SK-N-SH (cell line): ENCODE results near the gene VAMP2. TPM values are rescaled to one million over a fixed set of nuclear protein-coding genes. Genes with fewer than 3 reads are reported as not detected.
A peak's percentile ranks its signal among the peaks of the same experiment; 100 is the strongest.

Source experiments
- CTCF ChIA-PET: fragments of 300-600, 350-600 bp; formaldehyde crosslinking; extraction: SDS; loops from one replicate; lab custom pipeline; 2021; lab: Yijun Ruan, JAX
- POLR2A ChIA-PET: fragments of 350-600 bp; sonication (Branson Sonifier 250); formaldehyde crosslinking; extraction: SDS; loops from one replicate; lab custom pipeline; 2020; ENCODE audit warnings: antibody characterized with exemption, inconsistent platforms; lab: Yijun Ruan, JAX
- DNase-seq: peaks from one replicate; pipeline ENCODE4 v3.0.0; 2012
- H2AFZ ChIP-seq: fragments of 200-600 bp; sonication (generic); 2 replicates; pipeline ENCODE4 v1.8.1; 2016; ENCODE audit warnings: antibody characterized with exemption, mild to moderate bottlenecking, low read depth
- H3F3A ChIP-seq: fragments of 200-600 bp; sonication (generic); replicated peaks from 2 replicates; pipeline ENCODE3; 2016; ENCODE audit warnings: antibody characterized with exemption, mild to moderate bottlenecking; ENCODE audit not compliant: insufficient read depth
- H3K27ac ChIP-seq, 2 experiments: fragments of 200-500 bp in 1 of 2; fragments of 200-600 bp in 1 of 2; sonication (Bioruptor generic) in 1 of 2; sonication (generic), shearing (Covaris generic) in 1 of 2; 2 replicates each; pipeline versions ENCODE4 v1.5.1 to v1.6.1; 2014 to 2016; ENCODE audit warnings: low read depth in 2 of 2, inconsistent platforms in 1 of 2, low read length in 1 of 2, mild to moderate bottlenecking in 1 of 2, mixed read lengths in 1 of 2
- H3K27me3 ChIP-seq: fragments of 200-600 bp; sonication (generic), shearing (Covaris generic); 2 replicates; pipeline ENCODE4 v1.6.1; 2016; ENCODE audit warnings: mixed run types; ENCODE audit not compliant: insufficient read depth
- H3K36me3 ChIP-seq, 2 experiments: fragments of 200-500 bp in 1 of 2; fragments of 200-600 bp in 1 of 2; sonication (Bioruptor generic) in 1 of 2; sonication (generic) in 1 of 2; replicated peaks in 1 of 2; 2 replicates each; pipeline versions ENCODE3 to v1.5.1; 2014 to 2016; ENCODE audit warnings: low read length in 1 of 2, mild to moderate bottlenecking in 1 of 2; ENCODE audit not compliant: insufficient read depth in 2 of 2, control insufficient read depth in 1 of 2
- H3K4me1 ChIP-seq, 2 experiments: fragments of 200-500 bp in 1 of 2; fragments of 200-600 bp in 1 of 2; sonication (Bioruptor generic) in 1 of 2; sonication (generic), shearing (Covaris generic) in 1 of 2; 2 replicates each; pipeline versions ENCODE4 v1.5.1 to v1.6.1; 2014 to 2016; ENCODE audit warnings: low read depth in 1 of 2, low read length in 1 of 2, mixed run types in 1 of 2; ENCODE audit not compliant: insufficient read depth in 2 of 2, control insufficient read depth in 1 of 2
- H3K4me2 ChIP-seq: fragments of 200-600 bp; sonication (generic), shearing (Covaris generic); 2 replicates; pipeline ENCODE4 v1.6.1; 2017; ENCODE audit warnings: mixed run types
- H3K4me3 ChIP-seq, 2 experiments: fragments of 200-500 bp in 1 of 2; fragments of 200-600 bp in 1 of 2; sonication (Bioruptor generic) in 1 of 2; sonication (generic), shearing (Covaris generic) in 1 of 2; 2 replicates each; pipeline versions ENCODE4 v1.5.1 to v1.8.1; 2014 to 2016; ENCODE audit warnings: low read depth in 2 of 2, inconsistent platforms in 1 of 2, low read length in 1 of 2, mild to moderate bottlenecking in 1 of 2, mixed read lengths in 1 of 2, moderate library complexity in 1 of 2
- H3K79me2 ChIP-seq: fragments of 200-600 bp; sonication (generic); 2 replicates; pipeline ENCODE4 v1.8.1; 2017; ENCODE audit warnings: mild to moderate bottlenecking; ENCODE audit not compliant: insufficient read depth
- H3K9ac ChIP-seq: fragments of 200-600 bp; sonication (generic); 2 replicates; pipeline ENCODE4 v1.6.1; 2017; ENCODE audit warnings: mixed run types
- H3K9me2 ChIP-seq: fragments of 200-600 bp; sonication (generic); 2 replicates; pipeline ENCODE4 v1.6.1; 2017; ENCODE audit warnings: mixed run types
- H3K9me3 ChIP-seq: fragments of 200-600 bp; sonication (generic); 2 replicates; pipeline ENCODE4 v1.6.1; 2017; ENCODE audit warnings: mixed run types, mild to moderate bottlenecking, moderate library complexity
- H4K20me1 ChIP-seq: fragments of 200-600 bp; sonication (generic); 2 replicates; pipeline ENCODE4 v1.6.1; 2017; ENCODE audit warnings: mild to moderate bottlenecking, mixed run types; ENCODE audit not compliant: insufficient read depth
- EP300 ChIP-seq, 2 experiments: IDR thresholded peaks; 2 replicates each; pipeline versions ENCODE4 v1.4.0 to v1.6.1; 2012; ENCODE audit warnings: borderline replicate concordance in 1 of 2, low read depth in 1 of 2, low read length in 1 of 2
- EZH2phosphoT487 ChIP-seq: fragments of 200-600 bp; sonication (generic); IDR thresholded peaks from 2 replicates; pipeline ENCODE4 v1.6.1; 2017; ENCODE audit warnings: low read depth, mixed run types, mild to moderate bottlenecking, antibody characterized with exemption, moderate library complexity, borderline replicate concordance
- FOSL2 ChIP-seq: IDR thresholded peaks from 2 replicates; pipeline ENCODE4 v1.4.0; 2012; ENCODE audit warnings: low read depth, mild to moderate bottlenecking, moderate library complexity, borderline replicate concordance
- FOXJ3 ChIP-seq: sonication (generic); formaldehyde crosslinking; IDR thresholded peaks from 2 replicates; pipeline ENCODE4 v1.5.1; 2020; ENCODE audit warnings: mild to moderate bottlenecking, missing genetic modification reagents
- FOXM1 ChIP-seq: IDR thresholded peaks from 2 replicates; pipeline ENCODE4 v1.4.0; 2012; ENCODE audit warnings: low read depth, mild to moderate bottlenecking
- GATA2 ChIP-seq: sonication (generic); formaldehyde crosslinking; IDR thresholded peaks from 2 replicates; pipeline ENCODE4 v1.5.0; 2020; ENCODE audit warnings: mild to moderate bottlenecking, missing genetic modification reagents
- JUND ChIP-seq: IDR thresholded peaks from 2 replicates; pipeline ENCODE4 v1.4.0; 2012
- MXI1 ChIP-seq: IDR thresholded peaks from 2 replicates; pipeline ENCODE4 v1.6.1; 2012; ENCODE audit warnings: mild to moderate bottlenecking, low read depth, low read length, improper control_type of control experiment
- NRF1 ChIP-seq: IDR thresholded peaks from 2 replicates; pipeline ENCODE4 v1.6.1; 2012; ENCODE audit warnings: low read depth, mild to moderate bottlenecking, low read length
- RCOR1 ChIP-seq: fragments of 150-350 bp; IDR thresholded peaks from 2 replicates; pipeline ENCODE4 v1.6.1; 2017; ENCODE audit warnings: antibody characterized with exemption, low read length
- RFX5 ChIP-seq: IDR thresholded peaks from 2 replicates; pipeline ENCODE4 v1.6.1; 2012; ENCODE audit warnings: mild to moderate bottlenecking, improper control_type of control experiment, low read length
- RXRA ChIP-seq: IDR thresholded peaks from 2 replicates; pipeline ENCODE4 v1.4.0; 2012; ENCODE audit warnings: low read depth, mild to moderate bottlenecking, borderline replicate concordance
- SIN3A ChIP-seq: IDR thresholded peaks from 2 replicates; pipeline ENCODE4 v1.6.1; 2012; ENCODE audit warnings: low read depth, mild to moderate bottlenecking, low read length, moderate library complexity, borderline replicate concordance
- SMC3 ChIP-seq: IDR thresholded peaks from 2 replicates; pipeline ENCODE4 v1.6.1; 2012; ENCODE audit warnings: low read depth, low read length, improper control_type of control experiment
- TCF12 ChIP-seq: IDR thresholded peaks from 2 replicates; pipeline ENCODE4 v1.4.0; 2012
- TEAD4 ChIP-seq: IDR thresholded peaks from 2 replicates; pipeline ENCODE4 v1.4.0; 2012; ENCODE audit warnings: mild to moderate bottlenecking, borderline replicate concordance; ENCODE audit not compliant: insufficient read depth
- YY1 ChIP-seq: IDR thresholded peaks from 2 replicates; pipeline ENCODE4 v1.4.0; 2012; ENCODE audit warnings: low read depth, mild to moderate bottlenecking
- WGBS: methylation state at CpG from one replicate; pipeline ENCODE4 v1.1.6; 2017; ENCODE audit warnings: low lambda C conversion rate; 5-methylcytosine and 5-hydroxymethylcytosine counted together
- polyA plus RNA-seq, 3 experiments: library from polyadenylated mRNA; depleted of rRNA; stranded (reverse); fragments of >200 nt; gene quantifications; 2 replicates each; pipeline ENCODE4 v1.2.3, GENCODE V29; 2012
- TF ChIP-seq, protein P1 (sequence below): IDR thresholded peaks from 2 replicates; pipeline ENCODE4 v1.4.0; 2012; ENCODE audit warnings: low read depth
- TF ChIP-seq, protein P2 (sequence below): fragments of 150-350 bp; IDR thresholded peaks from 2 replicates; pipeline ENCODE4 v1.6.1; 2016; ENCODE audit warnings: mild to moderate bottlenecking, low read depth, low read length
- TF ChIP-seq, protein P3 (sequence below): IDR thresholded peaks from 2 replicates; pipeline ENCODE4 v1.4.0; 2012; ENCODE audit warnings: low read depth, borderline replicate concordance
- TF ChIP-seq, protein P4 (sequence below): IDR thresholded peaks from 2 replicates; pipeline ENCODE4 v1.6.1; 2012; ENCODE audit warnings: mild to moderate bottlenecking, low read depth, low read length, moderate library complexity
- TF ChIP-seq, protein P5 (sequence below): IDR thresholded peaks from 2 replicates; pipeline ENCODE4 v1.4.0; 2012; ENCODE audit warnings: low read depth, borderline replicate concordance
- TF ChIP-seq, protein P6 (sequence below): fragments of 200-600 bp; sonication (generic); IDR thresholded peaks from 2 replicates; pipeline ENCODE4 v1.6.1; 2017; ENCODE audit warnings: antibody characterized with exemption, mild to moderate bottlenecking, moderate library complexity

The VAMP2 gene
- polyA plus RNA-seq, 1 of the 3 experiments (the other 2 are of a cell fraction), result 42.0 TPM

DNA sequence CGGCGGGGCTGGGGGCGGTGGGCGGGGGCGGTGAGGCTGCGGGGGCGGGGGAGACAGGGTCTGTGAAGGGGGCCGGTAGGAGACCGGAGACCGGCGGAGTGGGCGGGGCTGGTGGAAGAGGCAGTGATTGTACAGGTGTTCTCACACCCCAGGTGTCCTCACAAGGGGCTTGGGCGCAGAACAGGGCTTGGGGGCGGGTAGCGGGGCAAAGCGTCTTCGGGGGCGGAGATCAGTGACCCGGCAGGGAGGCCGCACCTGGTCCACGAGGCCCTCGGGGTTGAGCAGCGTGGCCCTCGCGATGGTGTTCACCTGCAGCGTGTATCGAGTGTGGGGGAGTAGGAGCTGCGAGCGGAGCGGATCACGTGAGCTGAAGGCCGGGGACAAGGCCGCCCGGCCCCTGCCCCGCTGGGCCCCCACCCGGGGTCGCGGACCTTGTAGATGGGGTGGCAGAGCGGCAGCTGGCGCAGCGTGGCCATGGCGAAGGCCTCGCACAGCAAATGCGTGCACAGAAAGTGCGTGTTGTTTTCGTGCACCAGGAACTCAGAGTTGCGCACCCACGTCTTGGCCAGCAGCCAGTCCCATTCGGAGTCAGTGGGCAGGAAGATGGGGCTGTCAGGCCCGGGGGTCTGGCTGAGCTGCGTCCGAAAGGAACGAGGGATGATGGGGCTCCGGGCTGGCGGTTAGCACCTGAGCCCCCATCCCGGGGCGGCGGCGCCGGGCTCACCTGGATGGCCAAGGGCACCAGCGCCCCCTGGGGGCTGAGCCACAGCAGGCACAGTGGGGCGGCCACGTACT lies 52.9 kb downstream of the VAMP2 start:
- Histone ChIP-seq H3F3A (no peaks in the 10 kb centered on the region), H3K4me2 (no peak overlapping the region), H2AFZ (no peak overlapping the region), H3K9me2 (no peaks in the 10 kb centered on the region), H3K79me2 (no peaks in the 10 kb centered on the region), H3K36me3 (no peaks in the 10 kb centered on the region), H4K20me1 (no peaks in the 10 kb centered on the region), H3K27ac (no peak overlapping the region), H3K9me3 (no peaks in the 10 kb centered on the region), H3K4me1 (no peaks in the 10 kb centered on the region; a peak in 1 of 4 replicates), H3K4me3 (peak overlapping the region in 1 of 2 experiments; percentile 37; a peak in 1 of 4 replicates), H3K9ac (no peak overlapping the region), H3K27me3 (peaks cover 21% of the 10 kb centered on the region; the same call in 1 of the 2 replicates)
- ChIA-PET CTCF (interaction anchor here (0.6 to 15.2 kb wide), 21 partner anchors 9 to 253 kb away, joined by 3 to 298 read pairs (median 5); partner anchors contain the start of genes ALOX12B, ALOXE3 and HES7), POLR2A (no interaction called here)
- DNase-seq, result peak; percentile 84
- 79% methylated on average over 41 of the region's 63 CpGs for WGBS
- TF ChIP-seq SIN3A (no peak), RCOR1 (no peak), TCF12 (no peak), JUND (no peak), RXRA (no peak), EP300 (IDR thresholded peaks at IDR 0.05; ENCODE audit: borderline replicate concordance in 1 of 2, low read depth in 1 of 2, low read length in 1 of 2) (no peak), EZH2phosphoT487 (no peak), TEAD4 (no peak), MXI1 (no peak), FOXM1 (no peak), GATA2 (no peak), SMC3 (peak; percentile 42), YY1 (no peak), RFX5 (no peak), FOSL2 (no peak), NRF1 (no peak), FOXJ3 (no peak)
- TF ChIP-seq, protein P1, sequence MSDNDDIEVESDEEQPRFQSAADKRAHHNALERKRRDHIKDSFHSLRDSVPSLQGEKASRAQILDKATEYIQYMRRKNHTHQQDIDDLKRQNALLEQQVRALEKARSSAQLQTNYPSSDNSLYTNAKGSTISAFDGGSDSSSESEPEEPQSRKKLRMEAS, result no peak
- TF ChIP-seq, protein P2, sequence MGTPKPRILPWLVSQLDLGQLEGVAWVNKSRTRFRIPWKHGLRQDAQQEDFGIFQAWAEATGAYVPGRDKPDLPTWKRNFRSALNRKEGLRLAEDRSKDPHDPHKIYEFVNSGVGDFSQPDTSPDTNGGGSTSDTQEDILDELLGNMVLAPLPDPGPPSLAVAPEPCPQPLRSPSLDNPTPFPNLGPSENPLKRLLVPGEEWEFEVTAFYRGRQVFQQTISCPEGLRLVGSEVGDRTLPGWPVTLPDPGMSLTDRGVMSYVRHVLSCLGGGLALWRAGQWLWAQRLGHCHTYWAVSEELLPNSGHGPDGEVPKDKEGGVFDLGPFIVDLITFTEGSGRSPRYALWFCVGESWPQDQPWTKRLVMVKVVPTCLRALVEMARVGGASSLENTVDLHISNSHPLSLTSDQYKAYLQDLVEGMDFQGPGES, result no peak
- TF ChIP-seq, protein P3, sequence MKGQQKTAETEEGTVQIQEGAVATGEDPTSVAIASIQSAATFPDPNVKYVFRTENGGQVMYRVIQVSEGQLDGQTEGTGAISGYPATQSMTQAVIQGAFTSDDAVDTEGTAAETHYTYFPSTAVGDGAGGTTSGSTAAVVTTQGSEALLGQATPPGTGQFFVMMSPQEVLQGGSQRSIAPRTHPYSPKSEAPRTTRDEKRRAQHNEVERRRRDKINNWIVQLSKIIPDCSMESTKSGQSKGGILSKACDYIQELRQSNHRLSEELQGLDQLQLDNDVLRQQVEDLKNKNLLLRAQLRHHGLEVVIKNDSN, result no peak
- TF ChIP-seq, protein P4, sequence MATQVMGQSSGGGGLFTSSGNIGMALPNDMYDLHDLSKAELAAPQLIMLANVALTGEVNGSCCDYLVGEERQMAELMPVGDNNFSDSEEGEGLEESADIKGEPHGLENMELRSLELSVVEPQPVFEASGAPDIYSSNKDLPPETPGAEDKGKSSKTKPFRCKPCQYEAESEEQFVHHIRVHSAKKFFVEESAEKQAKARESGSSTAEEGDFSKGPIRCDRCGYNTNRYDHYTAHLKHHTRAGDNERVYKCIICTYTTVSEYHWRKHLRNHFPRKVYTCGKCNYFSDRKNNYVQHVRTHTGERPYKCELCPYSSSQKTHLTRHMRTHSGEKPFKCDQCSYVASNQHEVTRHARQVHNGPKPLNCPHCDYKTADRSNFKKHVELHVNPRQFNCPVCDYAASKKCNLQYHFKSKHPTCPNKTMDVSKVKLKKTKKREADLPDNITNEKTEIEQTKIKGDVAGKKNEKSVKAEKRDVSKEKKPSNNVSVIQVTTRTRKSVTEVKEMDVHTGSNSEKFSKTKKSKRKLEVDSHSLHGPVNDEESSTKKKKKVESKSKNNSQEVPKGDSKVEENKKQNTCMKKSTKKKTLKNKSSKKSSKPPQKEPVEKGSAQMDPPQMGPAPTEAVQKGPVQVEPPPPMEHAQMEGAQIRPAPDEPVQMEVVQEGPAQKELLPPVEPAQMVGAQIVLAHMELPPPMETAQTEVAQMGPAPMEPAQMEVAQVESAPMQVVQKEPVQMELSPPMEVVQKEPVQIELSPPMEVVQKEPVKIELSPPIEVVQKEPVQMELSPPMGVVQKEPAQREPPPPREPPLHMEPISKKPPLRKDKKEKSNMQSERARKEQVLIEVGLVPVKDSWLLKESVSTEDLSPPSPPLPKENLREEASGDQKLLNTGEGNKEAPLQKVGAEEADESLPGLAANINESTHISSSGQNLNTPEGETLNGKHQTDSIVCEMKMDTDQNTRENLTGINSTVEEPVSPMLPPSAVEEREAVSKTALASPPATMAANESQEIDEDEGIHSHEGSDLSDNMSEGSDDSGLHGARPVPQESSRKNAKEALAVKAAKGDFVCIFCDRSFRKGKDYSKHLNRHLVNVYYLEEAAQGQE, result no peak
- TF ChIP-seq, protein P5, sequence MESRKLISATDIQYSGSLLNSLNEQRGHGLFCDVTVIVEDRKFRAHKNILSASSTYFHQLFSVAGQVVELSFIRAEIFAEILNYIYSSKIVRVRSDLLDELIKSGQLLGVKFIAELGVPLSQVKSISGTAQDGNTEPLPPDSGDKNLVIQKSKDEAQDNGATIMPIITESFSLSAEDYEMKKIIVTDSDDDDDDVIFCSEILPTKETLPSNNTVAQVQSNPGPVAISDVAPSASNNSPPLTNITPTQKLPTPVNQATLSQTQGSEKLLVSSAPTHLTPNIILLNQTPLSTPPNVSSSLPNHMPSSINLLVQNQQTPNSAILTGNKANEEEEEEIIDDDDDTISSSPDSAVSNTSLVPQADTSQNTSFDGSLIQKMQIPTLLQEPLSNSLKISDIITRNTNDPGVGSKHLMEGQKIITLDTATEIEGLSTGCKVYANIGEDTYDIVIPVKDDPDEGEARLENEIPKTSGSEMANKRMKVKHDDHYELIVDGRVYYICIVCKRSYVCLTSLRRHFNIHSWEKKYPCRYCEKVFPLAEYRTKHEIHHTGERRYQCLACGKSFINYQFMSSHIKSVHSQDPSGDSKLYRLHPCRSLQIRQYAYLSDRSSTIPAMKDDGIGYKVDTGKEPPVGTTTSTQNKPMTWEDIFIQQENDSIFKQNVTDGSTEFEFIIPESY, result no peak
- TF ChIP-seq, protein P6, sequence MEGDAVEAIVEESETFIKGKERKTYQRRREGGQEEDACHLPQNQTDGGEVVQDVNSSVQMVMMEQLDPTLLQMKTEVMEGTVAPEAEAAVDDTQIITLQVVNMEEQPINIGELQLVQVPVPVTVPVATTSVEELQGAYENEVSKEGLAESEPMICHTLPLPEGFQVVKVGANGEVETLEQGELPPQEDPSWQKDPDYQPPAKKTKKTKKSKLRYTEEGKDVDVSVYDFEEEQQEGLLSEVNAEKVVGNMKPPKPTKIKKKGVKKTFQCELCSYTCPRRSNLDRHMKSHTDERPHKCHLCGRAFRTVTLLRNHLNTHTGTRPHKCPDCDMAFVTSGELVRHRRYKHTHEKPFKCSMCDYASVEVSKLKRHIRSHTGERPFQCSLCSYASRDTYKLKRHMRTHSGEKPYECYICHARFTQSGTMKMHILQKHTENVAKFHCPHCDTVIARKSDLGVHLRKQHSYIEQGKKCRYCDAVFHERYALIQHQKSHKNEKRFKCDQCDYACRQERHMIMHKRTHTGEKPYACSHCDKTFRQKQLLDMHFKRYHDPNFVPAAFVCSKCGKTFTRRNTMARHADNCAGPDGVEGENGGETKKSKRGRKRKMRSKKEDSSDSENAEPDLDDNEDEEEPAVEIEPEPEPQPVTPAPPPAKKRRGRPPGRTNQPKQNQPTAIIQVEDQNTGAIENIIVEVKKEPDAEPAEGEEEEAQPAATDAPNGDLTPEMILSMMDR, result peak; percentile 68
